HG03354 (cell line): Measurements from ENCODE around the gene STX8.
"Not testable (repeated sequence)": the region's sequence is repeated elsewhere in the genome, so short reads cannot be mapped to it uniquely, and the experiment has no call there.

Experiments used
- ATAC-seq: cut with Tn5 transposase; IDR thresholded peaks from one replicate; pipeline ENCODE4 v1.9.1; 2021; ENCODE audit warnings: mild to moderate bottlenecking; ENCODE audit not compliant: unreplicated experiment, poor library complexity, severe bottlenecking

The STX8 gene

DNA sequence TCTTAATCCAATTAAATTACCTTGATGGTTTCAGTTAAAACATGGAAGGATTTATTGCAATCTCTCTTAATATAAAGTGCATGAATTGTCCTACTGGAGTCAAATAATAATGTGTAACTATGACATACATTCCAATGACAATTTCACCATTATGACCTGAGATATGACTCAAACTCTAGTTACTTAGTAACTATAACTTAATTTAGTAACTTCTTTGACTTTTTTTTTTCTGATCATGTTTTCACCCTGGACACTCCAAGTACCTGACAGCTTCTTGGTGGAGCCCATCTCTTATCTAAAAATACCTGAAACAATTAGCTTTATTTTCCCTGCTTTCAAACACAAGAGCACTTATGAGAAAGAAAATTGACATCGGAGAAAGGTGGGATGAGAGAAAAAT is 123.7 kb downstream of the STX8 start:
- no peak for ATAC-seq

DNA sequence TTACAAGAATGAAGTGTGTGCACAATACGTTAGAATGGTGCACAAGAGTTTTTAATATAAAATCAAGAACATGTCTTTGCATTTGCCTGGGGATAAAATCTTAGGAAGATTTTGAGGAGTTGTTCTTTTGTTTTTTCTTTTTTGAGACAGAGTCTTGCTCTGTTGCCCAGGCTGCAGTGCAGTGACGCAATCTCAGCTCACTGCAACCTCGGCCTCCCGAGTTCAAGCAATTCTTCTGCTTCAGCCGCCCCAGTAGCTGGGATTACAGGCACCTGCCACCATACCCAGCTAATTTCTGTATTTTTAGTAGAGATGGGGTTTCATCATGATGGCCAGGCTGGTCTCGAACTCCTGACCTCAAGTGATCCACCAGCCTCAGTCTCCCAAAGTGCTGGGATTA is 128.3 kb downstream of the STX8 start:
- not testable (repeated sequence) for ATAC-seq

DNA sequence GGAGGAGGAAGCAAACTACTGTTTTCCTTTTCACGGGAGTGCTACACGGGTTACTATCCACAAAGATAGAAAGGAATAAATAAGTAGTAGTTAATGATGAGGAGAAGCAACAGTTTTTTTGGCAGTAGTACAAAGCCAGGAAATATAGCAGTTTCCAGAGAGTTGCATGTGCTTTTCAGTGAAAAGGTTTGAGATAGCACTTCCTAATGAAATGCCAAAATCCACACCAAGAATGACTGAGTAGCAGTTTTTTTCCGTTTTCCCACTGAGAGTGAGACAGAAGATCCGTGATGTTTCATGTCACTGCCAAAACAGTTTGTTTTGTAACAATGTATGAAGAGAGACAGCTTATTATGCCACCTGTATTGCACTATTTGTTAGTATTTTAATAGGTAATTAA is 129.1 kb downstream of the STX8 start:
- no peak for ATAC-seq

DNA sequence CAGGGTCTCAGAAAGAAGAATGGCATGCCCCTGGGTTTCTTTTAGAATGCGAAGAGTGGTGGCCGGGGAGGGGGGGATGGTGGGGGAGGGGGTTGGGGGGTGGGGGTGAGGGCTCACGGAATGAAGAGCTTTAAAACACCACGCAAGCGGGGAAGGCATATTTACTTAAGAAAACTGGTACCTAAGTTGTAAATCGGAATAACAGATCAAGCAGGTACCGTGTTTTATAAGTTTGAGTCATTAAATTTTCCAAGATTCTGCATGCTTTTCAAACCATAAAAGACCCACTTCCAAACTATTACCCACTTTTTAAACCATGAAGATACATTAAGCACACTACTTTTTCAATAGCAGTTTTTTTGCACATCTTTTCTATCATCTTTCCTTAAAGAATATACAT is 130.2 kb downstream of the STX8 start:
- ATAC-seq, result no peak

DNA sequence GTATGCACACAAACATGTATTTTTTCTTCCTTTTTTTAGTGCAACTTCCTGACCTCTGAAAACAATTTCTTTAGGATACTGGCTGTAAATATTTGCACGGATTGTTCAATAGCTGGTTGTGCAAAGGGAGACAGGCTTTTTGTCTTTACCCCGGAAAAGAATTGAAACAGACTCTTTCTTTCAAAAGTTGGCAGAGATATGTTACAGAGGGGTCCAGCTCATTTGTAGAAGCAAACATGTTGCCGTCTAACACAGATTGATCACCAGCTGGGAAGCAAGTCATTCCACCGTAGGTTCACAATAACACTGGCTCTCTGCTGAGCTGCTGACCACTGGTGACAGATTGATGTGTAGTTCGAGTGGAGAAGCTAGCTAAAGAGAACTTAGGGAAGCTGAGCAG is 130.9 kb downstream of the STX8 start:
- no peak for ATAC-seq

DNA sequence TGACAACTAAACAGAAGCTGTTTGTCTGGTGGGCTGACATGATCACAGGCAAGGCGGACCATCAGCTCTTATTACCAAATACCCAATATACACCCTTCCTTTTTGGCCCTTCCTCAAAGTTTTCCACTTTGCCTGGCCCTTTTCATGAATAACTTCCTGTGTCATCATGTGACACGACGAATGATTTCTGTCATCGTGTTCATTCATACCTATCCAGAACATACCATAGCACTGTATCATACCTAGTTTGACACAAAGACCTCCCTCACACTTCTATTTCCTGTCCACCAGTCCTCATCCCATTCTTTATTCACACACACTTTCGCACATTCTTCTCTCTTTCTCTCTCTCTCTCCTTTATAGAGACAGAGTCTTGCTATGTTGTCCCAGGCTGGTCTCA is 131.8 kb downstream of the STX8 start:
- ATAC-seq, result no peak

DNA sequence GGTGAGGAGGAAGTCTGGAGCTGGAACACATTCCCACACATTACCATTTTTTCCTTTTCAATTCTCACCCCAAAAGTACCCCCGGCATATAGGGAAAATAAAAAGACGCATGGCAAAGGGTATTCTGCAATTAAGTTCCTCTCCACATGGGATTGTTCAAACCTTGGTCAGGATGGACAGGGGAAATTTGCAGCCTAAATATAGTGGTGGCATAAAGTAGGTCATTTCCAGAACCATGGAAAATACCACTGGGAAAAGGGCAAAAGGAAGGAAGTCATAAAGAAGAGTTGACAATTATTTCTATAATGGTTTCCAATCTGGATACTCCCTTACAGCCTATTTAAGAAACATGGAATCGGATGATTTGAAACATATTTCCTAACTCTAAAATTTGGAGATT is 135.8 kb downstream of the STX8 start:
- ATAC-seq, result no peak

DNA sequence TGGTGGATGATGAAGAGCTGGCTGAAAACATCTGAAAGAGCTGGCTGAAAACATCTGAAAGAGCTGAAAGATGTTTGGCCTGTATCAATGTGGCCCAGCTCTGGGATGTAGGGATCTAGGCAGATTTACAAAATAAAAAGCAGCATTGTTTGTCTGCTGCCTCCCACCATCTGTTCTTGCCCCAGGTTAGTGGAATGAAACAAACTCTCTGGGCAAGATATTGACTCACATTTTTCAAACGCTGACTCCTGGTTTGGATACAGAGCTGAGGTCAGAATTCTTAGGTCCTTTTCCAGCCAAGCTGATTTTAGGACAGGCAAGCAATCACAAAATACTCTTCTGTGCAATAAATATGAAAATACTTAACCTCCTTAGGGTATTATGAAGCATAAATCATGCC is 139.0 kb downstream of the STX8 start:
- ATAC-seq, result no peak

DNA sequence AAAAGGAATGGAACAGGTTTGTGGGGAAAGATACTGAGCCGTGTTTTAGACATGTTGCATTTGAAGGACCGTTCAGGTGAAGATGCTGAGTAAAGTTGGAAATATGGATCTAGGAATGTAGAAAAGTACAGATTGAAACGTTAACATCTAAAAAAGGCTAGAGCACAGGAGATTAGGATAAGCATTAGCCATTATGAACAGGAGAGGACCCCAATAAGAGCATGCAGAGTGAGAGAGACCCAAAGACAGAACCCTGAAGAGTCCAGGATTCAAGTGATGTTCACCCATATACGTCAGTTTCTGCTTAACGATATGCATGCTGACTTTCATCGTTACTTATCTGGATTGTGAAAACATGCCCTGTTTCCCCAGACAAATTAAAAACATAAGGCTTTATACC is 140.5 kb downstream of the STX8 start:
- no peak for ATAC-seq

DNA sequence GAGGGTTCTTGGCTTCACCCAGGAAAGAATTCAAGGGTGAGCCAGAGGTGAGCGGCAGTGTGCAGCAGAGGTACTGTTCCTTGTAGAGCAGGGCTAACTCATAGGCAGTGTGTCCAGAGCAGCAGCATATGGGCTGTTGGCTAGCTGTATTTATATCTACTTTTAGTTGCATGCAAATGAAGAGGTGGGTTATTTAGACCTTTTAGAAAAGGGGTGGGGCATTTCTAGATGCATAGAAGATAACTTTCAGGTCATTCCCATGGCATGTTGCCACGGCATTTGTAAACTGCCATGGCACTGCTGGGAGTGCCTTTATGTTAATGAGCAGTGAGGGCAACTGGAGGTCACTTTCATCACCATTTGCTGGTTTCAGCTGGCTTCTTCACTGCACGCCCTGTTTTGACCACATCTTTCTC is 141.0 kb downstream of the STX8 start:
- no peak for ATAC-seq

DNA sequence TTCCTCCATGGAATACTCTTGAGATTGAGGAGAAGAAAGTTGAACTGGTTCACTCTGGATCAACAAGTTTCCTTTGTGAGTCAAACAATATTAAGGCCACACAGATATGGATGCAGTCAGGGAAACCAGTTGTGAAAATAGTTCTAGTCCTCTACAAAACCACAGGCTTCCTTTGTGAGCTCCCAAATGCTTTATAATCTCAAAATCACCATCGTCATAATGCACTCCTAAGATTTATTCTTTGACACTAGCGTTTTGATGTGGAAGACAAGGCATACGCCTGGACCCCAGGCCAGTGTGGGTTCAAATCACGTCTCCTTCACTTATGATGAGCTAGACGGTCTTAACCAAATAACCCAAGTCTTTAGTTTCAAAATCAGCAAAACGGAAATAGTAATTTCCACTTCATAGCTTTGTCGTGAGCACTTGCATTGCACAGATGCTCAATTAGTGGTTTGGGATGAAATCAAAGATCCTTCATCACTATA is 142.6 kb downstream of the STX8 start:
- ATAC-seq, result no peak

DNA sequence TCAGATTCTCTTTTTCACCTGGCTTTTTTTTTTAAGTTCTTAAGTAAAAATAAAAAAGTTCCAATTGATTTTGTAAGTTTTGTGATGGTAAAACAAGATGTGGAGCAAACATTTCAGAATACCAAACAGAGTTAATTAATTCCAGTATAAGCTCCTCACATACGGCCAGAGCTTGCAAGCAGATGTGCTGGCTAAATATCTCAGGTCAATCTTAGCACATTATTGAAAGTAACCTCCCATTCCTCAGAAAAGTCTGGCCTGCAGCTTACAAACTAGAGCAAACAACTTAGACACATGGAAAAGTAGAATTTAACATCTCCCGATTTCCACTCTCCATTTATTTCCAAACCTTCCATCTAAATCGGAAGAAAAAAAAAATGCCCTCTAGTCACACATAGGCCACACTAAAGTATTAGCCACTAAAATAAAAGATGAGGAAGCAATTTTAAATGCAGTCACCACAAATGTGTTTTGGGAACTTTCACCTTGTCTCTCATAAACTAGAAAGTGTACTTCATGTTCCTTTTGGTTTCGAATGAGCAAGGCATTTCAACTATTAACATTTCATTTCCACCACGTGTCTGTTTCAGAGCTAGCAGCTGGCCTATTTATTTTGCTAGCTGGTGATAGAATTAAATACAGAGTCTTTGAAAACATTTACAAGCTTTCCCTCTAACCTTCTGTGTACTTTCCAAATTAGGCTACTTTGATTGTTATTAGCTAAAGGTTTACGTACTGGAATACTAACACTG is 143.3 kb downstream of the STX8 start:
- no peak for ATAC-seq

DNA sequence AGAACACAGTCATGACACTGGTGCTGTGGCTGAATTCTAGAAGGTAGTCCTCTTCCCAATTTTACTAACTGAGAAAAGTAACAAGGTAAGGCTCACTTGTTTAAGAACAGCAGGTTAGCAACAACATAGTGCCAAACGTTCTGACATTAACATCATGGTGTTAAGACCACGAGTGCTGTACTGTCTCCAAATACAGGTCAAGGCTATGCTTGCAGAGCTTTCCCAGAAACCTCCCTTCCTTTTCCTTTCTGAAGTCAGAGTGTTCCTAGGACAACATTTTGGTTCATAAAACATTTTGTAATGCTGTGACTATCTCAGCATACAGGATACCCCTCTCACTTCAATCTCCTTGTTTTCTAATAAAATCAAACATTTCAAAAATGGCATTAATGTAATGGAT is 144.0 kb downstream of the STX8 start:
- ATAC-seq, result no peak

DNA sequence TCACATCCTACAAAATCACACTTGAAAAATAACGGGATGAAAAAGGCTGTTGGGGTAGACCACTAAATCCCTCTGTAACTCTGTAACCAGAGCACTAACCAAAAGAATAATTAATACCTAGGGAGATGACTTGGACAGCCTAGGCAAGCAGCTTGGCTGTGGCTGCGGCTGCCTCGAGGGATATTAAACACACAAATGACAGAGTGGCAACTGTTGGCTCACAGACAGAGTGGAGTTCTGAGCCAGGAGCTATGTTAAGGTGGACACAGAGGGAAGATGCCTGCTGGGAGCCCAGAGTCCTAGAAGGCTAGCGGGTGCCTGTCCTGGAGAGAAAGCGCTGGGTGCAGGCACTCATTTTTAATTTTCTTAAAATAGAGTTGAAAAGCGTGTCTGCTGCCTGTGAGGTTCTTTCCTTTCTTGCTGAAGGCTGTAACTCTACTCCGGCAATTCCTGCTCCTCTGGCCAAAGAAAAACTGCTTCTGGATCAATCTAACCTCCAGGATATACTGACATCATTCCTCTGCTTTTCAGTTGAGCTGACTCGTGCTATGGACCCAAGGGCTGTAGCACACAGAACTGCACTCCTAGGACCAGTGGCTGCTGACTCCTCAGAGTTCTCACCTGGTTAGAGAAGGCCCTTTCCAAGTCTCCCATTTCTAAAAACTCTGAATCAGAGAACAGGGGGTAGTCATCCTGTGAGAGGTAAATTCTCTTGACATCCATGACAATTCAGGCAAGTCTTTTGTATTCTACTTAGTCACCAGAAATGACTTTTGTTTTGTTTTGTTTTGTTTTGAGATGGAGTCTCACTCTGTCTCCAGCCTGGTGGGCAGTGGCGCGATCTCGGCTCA is 147.9 kb downstream of the STX8 start:
- no peak for ATAC-seq

DNA sequence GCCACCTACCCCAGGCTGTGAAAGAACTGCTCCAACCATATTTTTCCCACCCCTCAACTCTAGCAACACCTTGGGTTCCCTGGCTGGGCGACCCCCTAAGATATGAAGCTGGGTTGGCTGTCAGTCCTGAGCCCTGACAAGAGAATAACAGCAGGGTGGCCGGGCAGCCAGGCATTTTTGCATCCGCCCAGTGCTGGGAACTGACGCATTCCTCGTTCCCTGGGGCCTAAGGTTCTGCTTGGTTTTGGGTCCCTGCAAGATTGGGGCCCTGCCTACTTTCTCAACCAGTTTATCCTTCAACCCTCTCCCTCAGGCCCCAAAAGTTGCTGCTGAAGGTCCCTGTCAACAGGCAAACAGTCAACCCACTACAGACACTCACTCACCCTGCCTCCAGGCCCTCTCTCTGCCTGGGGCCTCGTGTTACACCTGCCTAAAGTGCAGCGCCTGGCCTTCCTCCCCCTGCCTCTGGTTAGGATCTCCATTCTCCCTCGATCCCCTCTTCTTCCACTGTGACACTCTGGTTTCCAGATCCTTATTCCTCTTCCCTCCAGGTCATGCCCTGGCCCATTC is 151.5 kb downstream of the STX8 start:
- ATAC-seq, result no peak

DNA sequence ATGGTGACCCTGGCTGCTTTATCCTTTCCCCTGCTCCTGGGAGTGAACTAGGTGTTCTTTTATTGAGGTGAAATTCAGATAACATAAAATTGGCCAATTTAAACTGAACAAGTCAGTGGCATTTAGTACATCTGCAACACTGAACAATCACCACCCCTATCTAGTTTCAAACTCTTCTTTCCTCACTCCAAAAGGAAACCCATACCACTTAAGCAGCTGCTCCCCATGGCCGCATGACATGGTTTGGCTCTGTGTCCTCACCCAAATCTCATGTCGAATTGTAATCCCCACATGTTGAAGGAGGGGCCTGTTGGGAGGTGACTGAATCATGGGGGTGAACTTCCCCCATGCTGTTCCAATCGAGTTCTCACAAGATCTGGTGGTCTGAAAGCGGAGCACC is 154.1 kb downstream of the STX8 start:
- no peak for ATAC-seq

DNA sequence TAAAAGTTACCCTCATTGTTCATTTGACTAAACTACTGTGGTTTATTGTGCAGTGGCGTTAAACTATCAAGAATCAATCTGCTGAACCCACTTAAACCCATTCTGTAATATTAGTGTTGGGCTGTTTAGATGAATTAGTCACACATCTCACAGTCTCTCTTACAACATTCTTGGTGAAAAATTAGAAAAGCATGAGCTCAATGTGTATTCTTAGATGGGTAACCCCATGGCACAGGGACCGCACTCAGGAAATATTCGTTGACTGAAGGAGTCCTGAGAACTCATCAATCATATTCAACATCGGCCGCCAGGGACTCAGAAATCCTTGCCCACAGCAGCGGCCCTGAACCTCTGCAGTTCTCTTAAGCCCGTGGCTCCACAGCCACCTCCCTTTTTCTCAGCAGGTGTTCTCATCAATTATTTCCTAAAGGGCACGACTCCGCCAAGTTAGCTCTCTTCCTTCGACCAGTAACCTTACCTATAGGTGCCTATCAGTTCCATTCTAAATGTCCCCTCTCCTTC is 155.6 kb downstream of the STX8 start:
- ATAC-seq, result no peak

DNA sequence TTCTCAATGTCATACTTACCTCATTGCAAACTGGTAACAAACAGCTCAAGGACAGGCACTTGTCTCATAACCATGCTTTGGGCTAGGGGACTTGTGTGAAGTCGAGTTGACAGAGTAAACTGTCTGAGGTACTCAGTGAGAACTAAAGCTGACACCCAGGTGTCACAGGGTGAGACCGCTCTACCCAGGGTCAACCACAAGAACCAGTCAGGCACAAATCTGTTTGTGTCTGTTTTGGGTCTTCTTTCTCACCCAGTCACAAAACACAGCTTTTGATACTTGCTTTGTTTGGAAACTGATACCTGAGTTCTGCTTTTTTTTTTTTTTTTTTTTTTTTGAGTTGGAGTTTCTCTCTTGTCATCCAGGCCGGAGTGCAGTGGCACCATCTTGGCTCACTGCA is 161.1 kb downstream of the STX8 start:
- peak; percentile 98 for ATAC-seq

DNA sequence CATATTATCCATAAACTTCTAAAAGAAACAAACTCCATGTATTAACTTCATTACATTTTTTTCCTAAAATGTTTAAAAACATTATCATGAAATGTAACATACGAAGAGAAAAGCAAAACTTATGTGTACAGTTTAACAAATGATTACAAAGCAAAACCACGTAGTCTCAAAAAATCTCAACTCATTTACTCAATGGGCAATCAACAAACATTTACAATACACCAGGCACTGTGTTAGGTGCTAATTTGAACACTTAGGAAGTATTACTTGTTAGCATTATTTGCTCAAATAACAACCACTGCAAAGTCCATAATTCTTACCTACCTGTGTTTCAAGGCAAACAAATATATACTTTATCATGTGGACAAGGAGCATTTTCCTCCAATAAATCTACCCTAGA is 164.9 kb downstream of the STX8 start:
- no peak for ATAC-seq

DNA sequence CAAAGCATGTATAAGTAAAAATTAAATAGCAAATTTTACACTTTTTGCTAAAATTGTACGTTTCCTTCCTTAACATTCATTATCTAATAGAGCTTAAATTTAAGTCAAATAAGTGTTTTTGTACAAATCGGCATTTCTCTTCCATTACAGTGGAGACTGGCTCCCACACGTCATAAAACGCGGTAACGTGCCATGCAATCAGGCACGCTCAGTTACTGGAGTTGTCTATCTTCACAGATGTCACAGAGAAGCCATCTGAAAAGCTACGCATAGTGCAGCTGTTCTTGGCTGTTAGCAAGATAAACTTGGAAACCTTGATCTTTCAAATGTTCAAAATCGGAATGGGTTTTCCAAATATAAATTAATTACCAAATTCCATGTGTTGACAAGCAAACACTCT is 165.3 kb downstream of the STX8 start:
- ATAC-seq, result no peak

DNA sequence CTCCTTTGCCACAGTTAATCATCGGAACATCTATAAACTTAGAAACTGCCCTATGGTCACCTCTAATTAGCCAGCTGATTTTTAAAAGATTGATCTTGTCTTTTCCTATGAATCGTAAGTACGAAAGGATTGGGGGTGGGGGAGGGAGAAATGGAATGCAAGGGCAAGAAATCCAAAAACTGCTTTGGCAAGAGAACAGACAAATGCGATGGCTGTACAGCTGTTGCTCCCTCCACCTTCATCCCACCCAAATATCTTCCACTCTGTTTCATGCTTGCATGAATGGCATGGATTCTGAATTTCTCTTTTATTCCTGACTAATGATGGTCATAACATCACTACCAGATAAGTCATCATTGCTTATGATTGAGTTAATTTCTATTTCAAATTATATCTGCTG is 165.7 kb downstream of the STX8 start:
- ATAC-seq, result no peak
